ENCODE data around the gene SH3RF3.

SH3RF3 gene

DNA sequence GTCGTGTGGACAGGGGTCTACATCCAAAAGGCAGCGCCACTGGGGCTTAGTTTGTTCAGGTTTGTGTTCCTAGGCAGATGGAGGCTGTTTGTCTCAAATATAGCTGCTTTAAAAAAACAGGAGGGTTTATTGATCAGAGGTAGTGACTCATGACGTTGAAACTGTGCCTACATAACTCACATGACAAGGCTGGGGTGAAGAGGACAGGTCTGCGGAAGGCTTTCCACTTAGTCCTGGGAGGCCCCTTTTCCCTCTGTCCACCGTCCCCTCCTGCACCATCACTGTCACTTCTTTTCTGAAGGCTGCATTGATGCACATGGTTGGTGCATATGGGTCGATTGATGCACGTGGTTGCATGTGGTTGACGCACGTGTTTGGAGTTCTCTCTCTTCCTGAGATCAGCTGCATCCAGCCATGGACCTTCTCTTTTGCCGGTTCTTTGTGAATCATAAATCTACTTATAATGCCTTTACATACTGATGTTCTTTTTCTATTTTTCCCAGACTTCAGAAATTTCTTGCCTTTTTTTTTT lies 10.9 kb downstream of the SH3RF3 start:
- no peak for DNase-seq (ENCODE audit: low read depth)

DNA sequence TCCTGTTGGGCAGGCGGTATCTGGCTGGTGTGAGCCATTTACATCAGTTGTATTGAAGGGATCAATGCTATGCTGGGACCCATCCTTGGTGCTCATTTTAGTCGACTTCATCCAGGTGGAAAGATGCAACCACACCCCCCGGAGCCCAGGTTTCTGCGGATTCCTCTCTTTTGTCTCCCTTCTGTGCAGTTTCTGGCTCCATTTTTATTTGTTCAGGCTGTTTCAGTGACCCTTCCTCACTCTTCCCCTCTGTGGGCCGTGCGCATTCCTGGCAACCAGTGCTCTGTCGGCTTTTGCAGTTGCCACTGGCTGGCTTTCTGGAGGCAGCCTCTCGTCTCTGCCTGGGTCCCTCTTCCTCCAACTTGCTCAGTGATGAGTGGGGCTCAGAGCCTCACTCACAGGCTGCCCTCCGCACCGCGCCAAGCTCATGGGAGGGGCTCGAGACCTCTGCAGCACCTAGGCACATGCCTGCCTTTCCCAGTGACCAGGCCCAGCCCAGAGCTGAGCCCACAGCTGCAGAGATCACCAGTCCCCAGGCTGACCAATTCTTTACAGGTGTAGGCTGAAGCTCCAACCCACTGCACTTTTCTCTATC lies 12.1 kb downstream of the SH3RF3 start:
- DNase-seq (ENCODE audit: low read depth), result no peak

DNA sequence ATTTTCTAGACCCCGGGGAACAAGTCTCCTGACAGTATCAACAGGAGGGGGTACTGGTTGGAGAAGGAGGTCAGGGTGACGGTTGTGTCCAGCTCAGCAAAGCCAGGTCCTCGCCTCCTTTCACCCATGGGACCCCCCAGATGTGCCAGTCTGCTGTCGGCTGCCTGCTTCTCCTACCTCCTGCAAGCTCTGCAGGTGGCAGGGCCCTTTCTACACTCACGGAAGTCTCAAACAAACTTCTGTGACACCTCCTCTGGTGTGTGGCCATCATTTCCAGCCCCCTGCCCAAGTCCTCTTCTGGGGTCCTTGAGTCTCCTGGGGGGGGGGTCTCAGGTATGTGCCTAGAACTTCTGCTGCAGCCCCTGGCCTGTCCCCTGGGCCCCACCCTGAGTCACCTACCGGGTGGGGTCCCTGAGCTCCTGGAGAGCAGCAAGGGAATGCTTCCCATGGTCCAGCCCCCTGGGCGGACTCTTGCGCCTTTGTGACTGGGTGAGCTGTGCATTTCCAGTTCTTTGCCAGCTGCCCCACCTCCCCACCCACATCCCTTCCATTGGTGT lies 12.8 kb downstream of the SH3RF3 start:
- DNase-seq (ENCODE audit: low read depth), result no peak

DNA sequence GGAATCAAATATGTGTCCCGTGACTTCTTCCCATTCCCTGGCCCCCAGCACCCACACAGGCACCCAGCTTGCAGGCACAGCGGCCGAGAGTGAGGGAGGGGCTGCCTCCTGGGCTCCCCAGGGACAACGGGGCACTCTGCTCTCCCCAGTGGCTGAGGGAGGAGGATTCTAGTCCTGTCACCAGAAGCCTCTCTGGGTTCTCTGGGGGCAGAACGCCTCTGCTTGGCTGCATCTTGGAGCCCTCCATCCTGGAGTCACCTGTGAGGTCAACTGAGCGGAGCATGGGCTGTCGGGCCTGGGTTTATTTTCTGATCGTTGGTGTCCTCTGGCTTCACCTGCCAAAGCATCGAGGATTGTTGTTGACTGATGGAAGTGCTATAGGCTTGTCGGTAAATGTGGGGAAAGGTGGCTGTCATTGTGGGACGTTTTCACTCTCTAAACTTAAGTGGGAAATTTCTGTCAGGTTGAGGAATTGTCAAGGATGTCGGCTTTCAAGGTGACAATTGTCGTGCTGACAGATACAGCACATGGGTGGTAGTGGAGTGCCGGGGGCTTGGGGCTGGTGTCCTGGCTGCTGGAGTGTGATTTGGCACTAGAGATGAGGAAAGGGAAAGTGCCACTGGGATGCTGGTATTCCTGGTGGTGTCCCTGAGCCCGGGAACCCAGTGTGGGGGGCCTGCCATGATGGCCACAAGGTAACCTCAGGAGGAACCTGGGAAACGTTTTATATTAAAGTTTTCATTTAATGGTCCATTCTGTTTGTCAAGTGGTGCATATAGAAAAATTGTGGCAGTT lies 13.6 kb downstream of the SH3RF3 start:
- no peak for DNase-seq (ENCODE audit: low read depth)

DNA sequence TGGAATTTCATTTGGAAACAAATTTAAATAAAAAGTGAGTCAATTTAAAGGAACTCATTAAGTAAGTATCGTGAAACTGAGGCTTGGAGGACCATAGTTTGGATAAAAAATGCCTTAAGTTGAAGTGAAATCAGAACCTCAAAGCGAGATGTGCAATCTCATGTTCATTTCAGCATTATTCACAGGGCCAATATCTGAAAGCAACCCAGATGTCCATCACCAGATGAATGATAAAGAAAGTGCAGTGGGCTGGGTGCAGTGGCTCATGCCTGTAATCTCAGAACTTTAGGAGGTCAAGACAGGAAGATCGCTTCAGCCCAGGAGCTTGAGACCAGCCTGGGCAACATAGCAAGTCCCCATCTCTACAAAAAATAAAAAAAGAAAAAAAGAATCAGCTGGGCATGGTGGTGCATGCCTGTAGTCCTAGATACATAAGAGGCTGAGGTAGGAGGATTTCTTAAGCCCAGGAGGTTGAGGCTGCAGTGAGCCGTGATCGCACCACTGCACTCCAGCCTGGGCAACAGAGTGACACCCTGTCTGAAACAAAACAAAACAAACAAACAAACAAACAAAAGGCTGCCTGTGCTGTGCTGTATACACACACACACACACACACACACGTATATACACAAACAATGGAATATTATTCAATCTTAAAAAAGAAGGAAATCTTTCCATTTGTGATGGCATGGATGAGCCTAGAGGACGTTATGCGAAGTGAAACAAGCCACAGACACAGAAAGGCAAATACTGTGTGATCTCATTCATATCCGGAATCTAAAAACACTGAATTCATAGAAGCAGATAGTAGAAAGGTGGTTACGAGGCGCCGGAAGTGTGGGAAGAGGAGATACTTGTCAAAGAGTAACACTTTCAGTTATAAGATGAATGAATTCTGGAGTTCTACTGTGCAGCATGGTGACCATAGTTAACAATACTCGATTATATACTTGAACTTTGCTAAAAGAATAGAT lies 14.5 kb downstream of the SH3RF3 start:
- no peak for DNase-seq (ENCODE audit: low read depth)

DNA sequence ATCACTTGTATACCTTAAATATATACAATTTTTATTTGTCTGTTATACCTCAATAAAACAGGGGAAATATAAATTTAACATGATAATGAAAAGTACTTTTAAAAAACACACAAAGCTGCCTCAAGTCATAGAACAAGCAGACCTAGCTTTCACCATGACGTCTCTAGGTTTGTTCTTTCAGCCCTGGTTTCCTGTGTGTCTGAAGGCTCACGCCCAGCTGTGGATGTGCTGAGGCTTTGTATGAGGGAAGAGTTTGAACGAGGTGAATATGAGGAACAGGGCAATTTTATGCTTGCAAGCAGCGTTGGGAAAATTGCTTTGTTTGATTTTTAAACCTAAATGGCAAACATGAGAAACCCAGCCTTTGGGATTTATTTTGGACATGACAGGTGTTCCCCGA lies 15.3 kb downstream of the SH3RF3 start:
- DNase-seq (ENCODE audit: low read depth), result no peak

DNA sequence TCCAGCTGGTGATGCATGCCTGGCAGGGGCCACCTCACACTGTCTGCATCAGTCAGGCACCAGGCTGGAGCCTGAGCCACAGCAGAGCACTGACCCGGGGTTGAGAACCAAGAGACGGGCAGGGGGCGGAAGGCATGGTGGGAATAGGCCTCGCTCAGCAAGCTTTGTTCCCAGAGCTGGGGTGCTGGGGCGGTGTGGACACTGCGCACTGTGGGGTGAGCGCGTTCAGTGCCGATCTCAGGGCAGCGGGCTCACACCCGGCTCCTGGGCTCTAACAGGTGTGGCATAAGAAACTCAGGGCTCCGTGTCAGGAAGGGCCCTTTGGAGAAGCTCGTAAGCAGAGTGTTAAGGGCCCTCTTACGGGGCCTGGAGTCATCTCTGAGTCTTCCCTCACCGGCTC lies 15.7 kb downstream of the SH3RF3 start:
- no peak for DNase-seq (ENCODE audit: low read depth)

DNA sequence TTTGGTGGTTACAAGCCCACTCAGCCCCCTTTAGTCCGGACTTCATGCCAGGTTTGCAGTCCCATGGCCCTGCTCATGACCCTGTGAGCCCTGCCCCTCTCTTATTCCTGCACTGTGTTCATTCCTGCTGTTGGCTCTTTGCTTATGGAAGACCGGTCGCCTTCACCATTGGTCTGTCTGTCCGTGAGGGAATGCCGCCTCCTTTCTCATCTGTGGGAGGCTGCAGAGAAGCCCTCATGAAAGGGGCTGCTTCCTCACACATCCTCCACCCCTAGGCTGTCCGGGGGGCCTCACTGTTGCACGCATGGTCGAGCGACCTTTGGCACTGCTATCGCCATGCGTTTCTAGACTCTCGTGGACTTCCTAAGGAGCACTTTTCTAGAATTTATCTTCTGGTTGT lies 16.3 kb downstream of the SH3RF3 start:
- no peak for DNase-seq (ENCODE audit: low read depth)

DNA sequence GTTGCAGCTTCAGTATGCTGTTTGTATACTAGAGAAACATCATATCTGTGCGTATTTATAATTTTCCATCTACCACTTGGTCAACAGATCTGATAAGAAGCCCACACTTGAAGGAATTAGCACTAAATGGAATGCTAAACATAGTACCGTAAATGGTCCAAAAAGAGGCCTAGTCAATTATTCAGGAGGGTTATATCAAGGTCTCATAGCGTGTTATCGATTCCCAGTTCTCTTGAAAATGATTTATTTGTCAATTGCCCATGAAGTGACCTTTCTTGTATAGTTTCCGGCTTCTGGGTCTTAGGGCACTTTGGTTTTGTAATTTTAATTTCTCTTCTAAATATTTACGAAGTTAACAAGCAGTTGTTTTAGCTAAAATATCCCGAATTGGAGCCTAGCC lies 18.4 kb downstream of the SH3RF3 start:
- no peak for DNase-seq (ENCODE audit: low read depth)

DNA sequence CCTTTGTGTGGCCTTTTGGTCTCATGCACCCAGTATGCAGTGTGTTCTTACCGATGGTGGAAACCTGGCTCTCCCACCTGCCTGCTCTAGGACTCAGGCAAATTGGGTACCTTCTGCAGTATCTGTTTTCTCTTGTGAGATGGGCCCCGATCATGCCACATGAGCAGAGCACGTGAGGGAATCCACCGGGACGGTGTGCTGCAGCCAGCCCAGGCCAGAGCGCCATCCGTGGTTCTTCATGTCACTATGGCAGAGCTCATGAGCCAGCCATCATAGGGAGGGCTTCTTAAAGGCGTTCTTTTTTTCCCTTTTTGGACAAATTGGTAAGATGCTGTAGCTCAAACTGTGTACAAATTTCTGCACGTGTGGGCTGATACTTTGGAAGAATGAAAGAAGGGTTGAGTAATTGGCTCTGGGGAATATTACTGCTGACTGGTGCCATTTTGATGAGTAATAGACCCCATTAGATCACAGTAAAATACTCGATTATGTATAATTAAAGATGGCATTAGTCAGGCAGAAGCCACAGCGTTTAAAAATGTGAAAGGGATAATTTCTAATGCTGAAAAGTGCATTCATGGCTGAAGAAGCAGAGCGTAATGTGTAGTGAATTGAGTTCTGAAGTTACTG lies 19.2 kb downstream of the SH3RF3 start:
- DNase-seq (ENCODE audit: low read depth), result peak; percentile 74

DNA sequence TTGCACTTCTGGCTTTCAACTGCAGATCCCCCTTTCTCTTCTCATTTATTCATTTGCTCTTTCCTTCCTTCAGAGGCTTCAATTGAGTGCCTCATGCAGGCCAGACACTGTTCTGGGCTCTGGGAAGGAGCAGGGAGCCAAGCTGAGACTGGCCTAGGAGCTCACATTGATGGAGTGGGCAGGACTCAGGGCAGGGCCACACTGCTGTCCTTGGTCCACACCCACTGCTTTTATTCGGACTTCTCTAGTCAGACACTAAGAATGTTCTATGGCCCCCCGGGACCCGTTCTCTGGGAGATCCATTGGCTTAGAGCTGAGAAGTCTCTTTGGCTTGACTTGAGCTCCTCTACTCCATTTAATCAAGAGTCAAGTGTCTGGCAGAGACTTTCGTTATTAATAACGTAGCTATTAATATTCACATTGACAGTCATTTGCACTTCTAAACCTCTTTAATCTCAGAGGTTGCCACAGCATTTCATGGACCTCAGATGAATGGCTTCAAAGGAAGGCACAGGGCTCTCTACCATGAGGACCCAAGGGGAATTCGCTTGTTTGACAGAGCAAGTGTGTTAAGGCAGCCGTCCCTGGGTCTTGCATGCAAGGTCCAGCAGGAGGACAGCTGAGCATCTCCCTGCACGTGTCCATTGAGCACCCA lies 20.1 kb downstream of the SH3RF3 start:
- DNase-seq (ENCODE audit: low read depth), result no peak

DNA sequence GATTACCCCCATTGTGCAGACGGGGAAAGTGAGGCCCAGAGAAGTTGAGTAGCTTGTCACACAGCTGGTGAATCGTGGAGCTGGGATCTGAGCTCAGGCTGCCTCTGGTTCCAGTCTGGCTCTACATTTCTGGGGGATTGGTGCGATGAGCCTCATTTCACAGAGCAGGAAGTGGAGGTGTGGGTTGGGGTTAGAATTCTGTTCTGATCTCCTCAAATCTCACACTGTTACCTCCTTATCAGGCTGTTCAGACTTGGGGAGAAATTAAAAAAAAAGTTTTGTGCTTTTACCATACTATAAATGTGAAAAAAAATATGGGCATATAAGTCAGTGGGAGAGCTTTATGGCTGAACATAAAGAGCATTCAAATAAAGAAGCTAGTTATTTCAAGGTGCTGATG lies 21.6 kb downstream of the SH3RF3 start:
- DNase-seq (ENCODE audit: low read depth), result no peak

DNA sequence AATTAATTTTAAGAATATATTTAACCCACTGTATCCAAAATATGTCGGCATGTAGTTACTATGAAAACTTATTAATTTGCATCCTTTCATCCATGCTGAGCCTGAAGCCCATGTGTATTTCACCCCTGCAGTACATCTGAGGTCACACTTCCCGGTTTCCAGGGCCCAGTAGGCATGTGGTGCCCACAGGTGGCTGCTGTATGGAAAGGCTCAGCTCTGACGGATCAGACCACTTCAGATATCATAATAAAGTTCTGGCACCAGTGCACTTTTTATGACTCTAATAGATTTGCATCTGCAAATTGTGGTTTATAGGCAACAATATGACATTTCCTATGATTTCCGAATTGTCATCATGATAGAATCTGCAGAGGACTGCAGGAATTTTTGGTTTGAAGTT lies 22.5 kb downstream of the SH3RF3 start:
- DNase-seq (ENCODE audit: low read depth), result no peak

DNA sequence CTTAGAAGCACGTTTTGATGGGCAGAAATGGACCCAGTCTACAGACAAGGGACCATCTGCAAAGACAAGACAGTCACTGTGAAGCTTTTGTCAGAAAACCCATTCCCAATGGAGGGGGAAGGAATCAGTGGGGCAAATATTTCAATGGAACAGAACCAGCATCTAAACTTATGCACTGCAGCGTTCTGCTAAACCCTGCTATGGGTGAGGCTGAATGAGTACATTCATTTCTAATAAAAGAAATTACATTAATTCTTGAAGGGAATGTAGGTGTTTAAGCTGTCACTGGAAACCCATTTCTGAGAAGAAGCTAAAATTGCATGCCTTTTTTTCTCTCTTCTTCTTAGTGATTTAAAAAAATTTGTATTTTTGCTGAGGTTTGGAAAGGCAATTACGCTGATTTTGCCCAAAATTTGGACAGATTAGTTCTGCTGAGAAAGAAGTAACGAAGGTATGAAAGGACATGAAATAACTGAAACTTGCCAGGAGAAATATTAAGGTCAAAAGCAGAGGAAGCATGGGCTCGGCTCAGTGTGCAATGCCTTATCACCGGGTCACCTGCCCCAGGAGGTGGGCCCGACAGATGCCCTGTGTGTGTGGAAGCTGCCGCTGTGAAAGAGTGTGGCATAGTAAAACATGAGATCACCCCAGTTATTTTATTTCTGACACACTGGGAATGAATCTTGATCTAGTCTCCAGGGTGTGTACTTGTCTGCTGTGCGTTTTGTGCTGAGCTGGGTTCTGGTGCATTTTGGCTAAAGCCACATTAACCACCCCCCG lies 24.2 kb downstream of the SH3RF3 start:
- no peak for DNase-seq (ENCODE audit: low read depth)

DNA sequence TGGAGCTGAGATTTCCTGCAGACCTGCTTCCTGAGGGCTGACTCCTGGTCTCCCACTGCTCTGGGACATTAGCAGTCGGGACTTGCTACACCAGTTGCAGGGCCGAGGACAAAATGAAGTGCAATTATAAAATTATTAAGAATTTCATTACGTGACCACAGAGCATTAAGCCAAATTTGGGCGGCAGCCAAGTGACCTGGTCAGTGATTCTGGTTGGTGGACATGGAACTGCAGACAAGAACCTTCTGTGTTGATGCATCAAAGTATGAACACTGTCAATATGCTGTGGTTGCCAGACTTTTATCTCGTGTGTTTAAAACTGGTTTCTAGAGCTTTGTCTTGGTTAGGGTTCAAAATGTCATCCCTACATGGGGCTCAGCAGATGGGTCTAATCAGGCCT lies 24.8 kb downstream of the SH3RF3 start:
- DNase-seq (ENCODE audit: low read depth), result no peak

DNA sequence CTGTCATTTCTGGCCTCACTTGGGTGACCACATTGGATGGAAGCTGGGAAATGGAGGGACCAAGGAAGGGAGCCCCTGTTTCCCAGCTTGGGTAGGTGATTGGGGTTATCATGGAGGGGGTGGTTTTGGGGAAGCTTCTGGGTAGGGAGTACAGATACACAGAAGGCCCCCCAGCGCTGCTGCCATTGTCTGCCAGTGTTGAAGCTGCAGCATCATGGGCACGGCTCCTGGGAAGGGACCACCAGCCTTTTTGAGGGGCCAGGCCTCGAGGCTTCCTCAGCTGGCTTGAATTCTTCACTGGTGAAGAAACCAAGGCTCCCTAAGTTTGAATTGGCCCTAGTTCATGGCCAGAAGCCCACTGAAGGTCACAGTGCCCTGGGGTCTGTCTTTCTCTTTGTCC lies 25.2 kb downstream of the SH3RF3 start:
- no peak for DNase-seq (ENCODE audit: low read depth)

DNA sequence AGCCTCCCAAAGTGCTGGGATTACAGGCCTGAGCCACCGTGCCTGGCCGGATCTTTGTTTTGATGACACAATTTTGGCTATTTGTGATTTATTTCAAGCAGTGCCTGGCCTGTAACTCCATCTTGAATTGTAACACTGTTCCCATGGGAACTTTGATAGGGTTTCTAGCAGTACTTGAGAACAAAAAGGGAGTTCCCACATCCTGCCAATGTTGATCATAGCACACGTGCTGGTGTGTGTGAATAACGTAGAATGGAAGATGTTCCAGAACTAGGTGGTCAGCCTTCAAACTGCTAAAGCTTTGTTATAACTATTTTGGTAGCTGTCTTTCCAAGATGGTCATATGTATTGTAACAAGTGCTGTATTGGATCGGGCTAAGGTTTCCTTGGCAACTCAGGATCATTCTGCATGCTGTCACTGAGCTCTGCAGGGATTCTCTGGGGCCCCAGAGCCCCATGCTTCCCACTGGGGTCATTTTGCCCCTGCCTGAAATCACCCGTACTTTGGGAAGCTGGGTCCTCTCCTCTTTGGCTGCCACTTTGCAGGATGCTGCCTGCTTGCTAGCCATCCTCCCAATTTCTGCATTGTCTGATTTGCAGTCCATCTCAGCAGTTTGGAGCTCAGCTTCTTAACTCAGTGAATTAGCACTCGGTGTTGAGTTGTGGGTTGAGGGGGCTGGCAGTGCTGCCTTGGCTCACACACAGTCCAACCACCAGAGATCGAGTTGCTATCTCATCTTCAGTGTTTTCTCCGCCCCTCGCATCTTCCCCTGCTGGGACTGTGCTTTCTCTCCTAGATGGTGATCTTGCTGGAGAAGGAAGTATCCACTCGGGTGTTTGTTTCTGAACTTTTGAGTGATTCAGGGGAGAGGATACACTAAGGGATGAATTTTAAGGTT lies 26.8 kb downstream of the SH3RF3 start:
- no peak for DNase-seq (ENCODE audit: low read depth)

DNA sequence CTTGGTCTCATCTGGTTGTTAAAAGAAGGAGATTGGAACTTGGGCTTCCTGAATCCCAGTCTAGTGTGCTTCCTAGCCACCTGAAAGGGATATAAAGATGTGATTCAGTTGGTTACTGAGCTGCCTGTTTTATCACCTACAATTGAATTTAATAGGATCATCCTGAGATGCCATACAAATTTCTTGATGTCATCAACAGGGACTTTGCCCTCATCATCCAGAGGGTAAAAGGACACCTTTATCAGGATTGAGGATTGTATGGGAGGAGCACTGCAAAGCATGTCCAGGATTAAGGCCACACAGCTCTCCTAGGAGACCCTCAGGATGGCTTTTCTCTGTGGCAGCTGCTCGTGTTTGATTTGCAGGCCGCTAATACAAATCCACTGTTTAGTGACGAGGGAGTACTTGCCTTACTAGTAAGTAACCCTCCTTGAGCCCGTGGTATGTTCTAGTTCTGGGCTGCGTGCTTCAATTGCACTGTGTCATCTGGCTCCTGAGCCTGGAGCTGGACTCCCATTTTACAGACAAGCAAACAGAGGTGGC lies 28.6 kb downstream of the SH3RF3 start:
- no peak for DNase-seq (ENCODE audit: low read depth)

DNA sequence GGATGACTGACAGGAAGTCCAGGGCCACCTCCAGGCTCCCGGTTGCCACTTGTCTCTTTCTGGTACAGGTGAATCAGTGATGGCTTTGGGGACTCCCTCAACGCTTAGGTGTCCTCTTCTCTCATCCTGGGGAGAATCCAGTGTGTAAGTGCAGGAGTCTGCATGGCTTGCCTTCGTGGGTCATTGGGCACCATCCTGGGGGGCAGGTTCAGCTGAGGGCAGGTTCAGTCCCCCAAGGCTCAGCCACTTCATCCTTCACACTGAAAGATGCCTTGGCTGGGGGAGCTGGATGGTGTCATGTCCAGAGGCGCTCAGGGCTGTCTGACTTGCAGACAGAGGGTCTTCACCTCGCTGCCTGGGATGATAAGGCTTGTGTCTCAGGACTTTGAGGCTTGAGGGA lies 29.2 kb downstream of the SH3RF3 start:
- no peak for DNase-seq (ENCODE audit: low read depth)

Measured in stromal cell of bone marrow (primary cell).